ENCODE data around the gene CENPX. TPM values are rescaled to one million over a fixed set of nuclear protein-coding genes. Genes with fewer than 3 reads are reported as not detected.

CENPX gene
- total RNA-seq, 1 experiment from 2014 or later: 77.9 TPM

DNA sequence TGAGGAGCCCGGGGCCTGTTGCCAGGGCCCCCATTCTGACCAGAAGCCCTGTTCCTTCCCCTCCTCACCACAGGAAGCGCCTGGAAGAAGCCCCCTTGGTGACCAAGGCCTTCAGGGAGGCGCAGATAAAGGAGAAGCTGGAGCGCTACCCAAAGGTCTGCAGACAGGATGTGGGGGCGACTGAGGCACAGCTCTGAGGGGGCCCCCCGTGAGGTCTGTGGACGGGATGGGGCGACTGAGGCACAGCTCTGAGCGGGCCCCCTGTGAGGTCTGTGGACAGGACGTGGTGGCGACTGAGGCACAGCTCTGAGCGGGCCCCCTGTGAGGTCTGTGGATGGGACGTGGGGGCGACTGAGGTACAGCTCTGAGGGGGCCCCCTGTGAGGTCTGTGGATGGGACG lies 13.3 kb downstream of the CENPX start:
- Histone ChIP-seq H2BK15ac (ENCODE audit: low read depth, low read length) (no peak overlapping the region), H3K79me1 (ENCODE audit: insufficient read depth, low read depth, low read length, poor library complexity, severe bottlenecking) (no peaks in the 10 kb centered on the region), H4K20me1 (ENCODE audit: control insufficient read depth, insufficient read depth, insufficient read length) (no peaks in the 10 kb centered on the region), H3K79me2 (ENCODE audit: insufficient read depth, low read length) (no peaks in the 10 kb centered on the region), H4K91ac (ENCODE audit: insufficient read length, low read depth, low read length) (no peak overlapping the region), H2AFZ (ENCODE audit: low read length) (no peak overlapping the region), H3K4ac (ENCODE audit: low read depth, low read length) (no peak overlapping the region), H3K56ac (ENCODE audit: insufficient read length, low read depth, low read length) (no peak overlapping the region), H2BK20ac (ENCODE audit: low read depth, low read length, poor library complexity, severe bottlenecking) (no peak overlapping the region), H3T11ph (ENCODE audit: low read length) (no peak overlapping the region), H3K27me3 (ENCODE audit: insufficient read depth, low read length) (no peaks in the 10 kb centered on the region), H3K4me1 (ENCODE audit: insufficient read depth, low read length) (no peaks in the 10 kb centered on the region), H3K4me2 (ENCODE audit: insufficient read depth, insufficient read length, low read length) (no peak overlapping the region), H3K18ac (ENCODE audit: insufficient read length, low read depth, low read length) (no peak overlapping the region), H2AK5ac (ENCODE audit: insufficient read length, low read length) (no peak overlapping the region), H3K14ac (ENCODE audit: insufficient read depth, low read length) (no peak overlapping the region), H3K9me3 (ENCODE audit: control insufficient read depth, low read depth, low read length) (no peaks in the 10 kb centered on the region), H2BK5ac (ENCODE audit: insufficient read length, low read length) (no peak overlapping the region), H3K23me2 (ENCODE audit: insufficient read length, low read depth, low read length, poor library complexity, severe bottlenecking) (no peaks in the 10 kb centered on the region), H2BK120ac (ENCODE audit: low read depth, low read length, poor library complexity, severe bottlenecking) (no peak overlapping the region), H3K23ac (ENCODE audit: insufficient read length, low read depth, low read length) (no peak overlapping the region), H3K9ac (ENCODE audit: extremely low read depth, insufficient read length, low read length) (no peak overlapping the region), H4K5ac (ENCODE audit: insufficient read length, low read depth, low read length) (no peak overlapping the region), H3K27ac (ENCODE audit: insufficient read length, low read depth, low read length) (no peak overlapping the region), H4K8ac (replicated peaks; ENCODE audit: insufficient read length, low read depth, low read length) (no peak overlapping the region), H2BK12ac (ENCODE audit: insufficient read length, low read depth, low read length) (no peak overlapping the region)
- no peak overlapping the region for H3K4me3 Mint-ChIP-seq
- H3K9me3 Mint-ChIP-seq: no peaks in the 10 kb centered on the region
- H3K36me3 Mint-ChIP-seq (ENCODE audit: insufficient read depth in 1 of 3, low read depth in 3 of 3): no peaks in the 10 kb centered on the region
- TF ChIP-seq, protein P1, sequence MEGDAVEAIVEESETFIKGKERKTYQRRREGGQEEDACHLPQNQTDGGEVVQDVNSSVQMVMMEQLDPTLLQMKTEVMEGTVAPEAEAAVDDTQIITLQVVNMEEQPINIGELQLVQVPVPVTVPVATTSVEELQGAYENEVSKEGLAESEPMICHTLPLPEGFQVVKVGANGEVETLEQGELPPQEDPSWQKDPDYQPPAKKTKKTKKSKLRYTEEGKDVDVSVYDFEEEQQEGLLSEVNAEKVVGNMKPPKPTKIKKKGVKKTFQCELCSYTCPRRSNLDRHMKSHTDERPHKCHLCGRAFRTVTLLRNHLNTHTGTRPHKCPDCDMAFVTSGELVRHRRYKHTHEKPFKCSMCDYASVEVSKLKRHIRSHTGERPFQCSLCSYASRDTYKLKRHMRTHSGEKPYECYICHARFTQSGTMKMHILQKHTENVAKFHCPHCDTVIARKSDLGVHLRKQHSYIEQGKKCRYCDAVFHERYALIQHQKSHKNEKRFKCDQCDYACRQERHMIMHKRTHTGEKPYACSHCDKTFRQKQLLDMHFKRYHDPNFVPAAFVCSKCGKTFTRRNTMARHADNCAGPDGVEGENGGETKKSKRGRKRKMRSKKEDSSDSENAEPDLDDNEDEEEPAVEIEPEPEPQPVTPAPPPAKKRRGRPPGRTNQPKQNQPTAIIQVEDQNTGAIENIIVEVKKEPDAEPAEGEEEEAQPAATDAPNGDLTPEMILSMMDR (conservative IDR thresholded peaks at IDR 0.05): no peak
- DNase-seq: no peak
- no peaks in the 10 kb centered on the region; the same call in 1 of the 2 replicates for H3K27me3 Mint-ChIP-seq (ENCODE audit: low read depth)
- H3K27ac Mint-ChIP-seq: no peak overlapping the region
- no CpG with 5 or more reads among the region's 15 CpGs for WGBS (ENCODE audit: extremely low coverage, insufficient read length, low lambda C conversion rate)
- 0 out of 4 replicates have a peak, but pooled peaks cover 0 to 2% of the 10 kb centered on the region in 2 experiments for H3K4me1 Mint-ChIP-seq

Measured in H9 (cell line).